ENCODE results near the gene SARS1. TPM values are rescaled to one million over a fixed set of nuclear protein-coding genes. Genes with fewer than 3 reads are reported as not detected.

Gene SARS1
- total RNA-seq, 2 donors from 2014 or later, result 123 to 132 TPM

GRCh38 chr1:109225308-109225707, 11.6 kb downstream of the SARS1 start:
- 84% methylated on average over 3 of the region's 3 CpGs for WGBS
- intact Hi-C loops (cut with DNase I), result no loop called here
- TF ChIP-seq POLR2AphosphoS5 (IDR thresholded peaks at IDR 0.05) (no peak), CTCF (IDR thresholded peaks at IDR 0.05) (no peak), POLR2A (IDR thresholded peaks at IDR 0.05) (no peak)
- Histone ChIP-seq H3K27ac (no peak overlapping the region), H3K4me3 (no peak overlapping the region), H3K4me1 (replicated peaks) (no peaks in the 10 kb centered on the region), H3K9me3 (no peaks in the 10 kb centered on the region), H3K27me3 (replicated peaks; ENCODE audit: insufficient read depth) (no peaks in the 10 kb centered on the region), H3K36me3 (peaks cover 7 to 11% of the 10 kb centered on the region in 2 donors)
- DNase-seq (ENCODE audit: low spot score), result no peak

DNA sequence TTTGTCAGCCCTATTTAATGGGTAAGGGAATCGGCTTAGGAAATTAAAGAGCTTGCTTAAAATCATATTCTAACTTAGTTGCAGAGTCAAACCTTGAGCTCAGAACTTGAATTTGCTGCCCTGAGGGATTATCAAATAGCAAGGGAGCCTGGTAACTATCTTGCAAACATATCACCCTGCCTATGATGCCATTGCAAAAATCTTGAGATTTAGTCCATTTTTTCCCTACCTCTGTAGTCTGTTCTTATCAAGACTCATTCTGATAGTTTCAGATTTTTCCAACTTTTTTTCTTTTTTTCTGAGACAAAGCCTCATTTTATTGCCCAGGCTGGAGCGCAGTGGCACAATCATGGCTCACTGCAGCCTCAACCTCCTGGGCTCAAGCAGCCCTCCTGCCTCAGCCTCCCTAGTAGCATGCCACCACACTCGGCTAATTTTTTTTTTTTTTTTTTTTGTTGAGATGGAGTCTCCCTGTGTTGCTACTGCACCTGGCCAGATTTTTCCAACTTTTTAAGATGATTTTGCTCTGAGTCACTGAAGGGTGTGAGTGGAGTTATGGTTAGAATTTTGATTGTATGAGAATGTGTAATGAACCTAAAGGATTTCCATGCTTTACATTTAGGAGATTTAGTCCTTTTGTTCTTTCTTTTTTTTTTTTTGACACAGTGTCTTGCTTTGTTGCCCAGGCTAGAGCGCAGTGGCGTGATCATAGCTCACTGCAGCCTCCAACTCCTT, 12.2 kb downstream of the SARS1 start:
- Histone ChIP-seq H3K9me3 (no peaks in the 10 kb centered on the region), H3K27ac (no peak overlapping the region), H3K4me1 (replicated peaks) (no peaks in the 10 kb centered on the region), H3K27me3 (replicated peaks; ENCODE audit: insufficient read depth) (no peaks in the 10 kb centered on the region), H3K4me3 (no peak overlapping the region), H3K36me3 (peaks cover 7 to 11% of the 10 kb centered on the region in 2 donors)
- 91% methylated on average over 5 of the region's 5 CpGs for WGBS
- DNase-seq (ENCODE audit: low spot score), result no peak
- TF ChIP-seq POLR2A (IDR thresholded peaks at IDR 0.05), result no peak
- no peak for TF ChIP-seq CTCF (IDR thresholded peaks at IDR 0.05)
- TF ChIP-seq POLR2AphosphoS5 (IDR thresholded peaks at IDR 0.05), result no peak
- intact Hi-C loops (cut with DNase I), result no loop called here

DNA sequence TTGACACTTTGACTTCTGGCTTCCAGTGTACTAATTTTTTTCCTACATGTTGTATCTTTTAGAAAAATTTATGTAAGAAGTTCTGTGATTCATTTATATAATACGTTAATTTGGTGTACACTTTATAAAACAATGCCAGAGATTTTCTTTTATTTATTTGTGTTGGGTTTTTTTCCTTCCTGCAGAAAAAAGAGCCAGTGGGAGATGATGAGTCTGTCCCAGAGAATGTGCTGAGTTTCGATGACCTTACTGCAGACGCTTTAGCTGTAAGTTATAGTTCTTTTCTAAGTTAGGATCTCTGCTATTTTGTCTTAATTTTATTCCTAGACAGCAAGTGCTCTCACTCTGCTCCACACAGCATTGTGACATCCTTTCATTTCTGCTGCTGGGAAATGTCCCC, 14.4 kb downstream of the SARS1 start:
- Histone ChIP-seq H3K27me3 (replicated peaks; ENCODE audit: insufficient read depth) (no peaks in the 10 kb centered on the region), H3K4me3 (no peak overlapping the region), H3K9me3 (no peaks in the 10 kb centered on the region), H3K4me1 (replicated peaks) (no peaks in the 10 kb centered on the region), H3K27ac (no peak overlapping the region), H3K36me3 (peaks cover 7 to 18% of the 10 kb centered on the region in 2 donors)
- WGBS, result 76% methylated on average over 3 of the region's 3 CpGs
- no peak for TF ChIP-seq POLR2AphosphoS5 (IDR thresholded peaks at IDR 0.05)
- no peak for TF ChIP-seq POLR2A (IDR thresholded peaks at IDR 0.05)
- no peak for TF ChIP-seq CTCF (IDR thresholded peaks at IDR 0.05)
- no peak for DNase-seq (ENCODE audit: low spot score)
- intact Hi-C loops (cut with DNase I), result no loop called here

GRCh38 chr1:109229531-109230127, 15.9 kb downstream of the SARS1 start:
- H3K27ac ChIP-seq, result no peak overlapping the region
- WGBS, result 70% methylated on average over 13 of the region's 13 CpGs
- H3K4me3 ChIP-seq, result no peak overlapping the region
- intact Hi-C loops (cut with DNase I), result no loop called here
- no peaks in the 10 kb centered on the region for H3K9me3 ChIP-seq
- H3K27me3 ChIP-seq (replicated peaks; ENCODE audit: insufficient read depth), result no peaks in the 10 kb centered on the region
- DNase-seq (ENCODE audit: low spot score), result no peak
- peaks cover 7 to 18% of the 10 kb centered on the region in 2 donors for H3K36me3 ChIP-seq
- TF ChIP-seq CTCF (IDR thresholded peaks at IDR 0.05) (no peak), POLR2AphosphoS5 (IDR thresholded peaks at IDR 0.05) (no peak), POLR2A (IDR thresholded peaks at IDR 0.05) (no peak)
- no peaks in the 10 kb centered on the region for H3K4me1 ChIP-seq (replicated peaks)

GRCh38 chr1:109231066-109231465, 17.3 kb downstream of the SARS1 start:
- H3K4me3 ChIP-seq, result no peak overlapping the region
- no peak overlapping the region for H3K27ac ChIP-seq
- no peaks in the 10 kb centered on the region for H3K27me3 ChIP-seq (replicated peaks; ENCODE audit: insufficient read depth)
- H3K36me3 ChIP-seq, result peaks cover 10 to 28% of the 10 kb centered on the region in 2 donors
- no peak for DNase-seq (ENCODE audit: low spot score)
- no peaks in the 10 kb centered on the region for H3K4me1 ChIP-seq (replicated peaks)
- WGBS, result 87% methylated on average over 3 of the region's 3 CpGs
- intact Hi-C loops (cut with DNase I), result no loop called here
- TF ChIP-seq POLR2A (IDR thresholded peaks at IDR 0.05) (no peak), CTCF (IDR thresholded peaks at IDR 0.05) (no peak), POLR2AphosphoS5 (IDR thresholded peaks at IDR 0.05) (no peak)
- H3K9me3 ChIP-seq, result no peaks in the 10 kb centered on the region

All from prostate gland (tissue), 2 donors.